Measurements from ENCODE around the gene TGM2.

Gene TGM2

GRCh38 chr20:38141889-38142494 lies 23.1 kb downstream of the TGM2 start:
- DNase-seq: no peak

- DNase-seq: no peak
These were observed 23.7 kb downstream of the TGM2 start for GRCh38 chr20:38141204-38141888.

GRCh38 chr20:38139977-38140753 lies 24.9 kb downstream of the TGM2 start:
- no peak for DNase-seq

GRCh38 chr20:38139156-38139912 lies 25.7 kb downstream of the TGM2 start:
- no peak for DNase-seq

GRCh38 chr20:38138086-38138778 lies 26.8 kb downstream of the TGM2 start:
- no peak for DNase-seq

- DNase-seq: no peak
These were observed 27.5 kb downstream of the TGM2 start for GRCh38 chr20:38137441-38138037.

GRCh38 chr20:38136421-38137245 lies 28.4 kb downstream of the TGM2 start:
- no peak for DNase-seq

GRCh38 chr20:38135651-38136420 lies 29.2 kb downstream of the TGM2 start:
- no peak for DNase-seq

- no peak for DNase-seq
These were observed 29.8 kb downstream of the TGM2 start for GRCh38 chr20:38135271-38135650.

- DNase-seq: no peak
These were observed 30.4 kb downstream of the TGM2 start for GRCh38 chr20:38134427-38135270.

- DNase-seq: no peak
These were observed 31.2 kb downstream of the TGM2 start for GRCh38 chr20:38133680-38134426.

GRCh38 chr20:38132910-38133501 lies 32.1 kb downstream of the TGM2 start:
- no peak for DNase-seq

- DNase-seq: no peak
These were observed 32.7 kb downstream of the TGM2 start for GRCh38 chr20:38132156-38132909.

GRCh38 chr20:38131588-38132121 lies 33.4 kb downstream of the TGM2 start:
- DNase-seq: no peak

GRCh38 chr20:38130687-38131587 lies 34.1 kb downstream of the TGM2 start:
- DNase-seq: no peak

Data from activated CD4-positive, alpha-beta T cell treated with anti-CD3 and anti-CD28 coated beads for 1 hour (primary cell).